Measurements from ENCODE around the gene NOP9.

The NOP9 gene

GRCh38 chr14:24260026-24260779 is 39.4 kb upstream of the NOP9 start:
- H3K9me2 ChIP-seq (replicated peaks; ENCODE audit: control insufficient read depth, low read length), result no peaks in the 10 kb centered on the region
- no peak overlapping the region for H3K27ac ChIP-seq (ENCODE audit: low read depth, low read length)
- no peaks in the 10 kb centered on the region for H3K36me3 ChIP-seq (ENCODE audit: control insufficient read depth, low read length)
- no peaks in the 10 kb centered on the region for H3K27me3 ChIP-seq (ENCODE audit: control insufficient read depth, low read length)
- H3K4me1 ChIP-seq (ENCODE audit: control insufficient read depth, low read length), result no peaks in the 10 kb centered on the region
- no peak overlapping the region for H3K4me3 ChIP-seq (ENCODE audit: low read length)
- no peaks in the 10 kb centered on the region for H3K9me3 ChIP-seq (ENCODE audit: control insufficient read depth, insufficient read depth, low read length)
- H3K4me2 ChIP-seq (ENCODE audit: low read length), result no peak overlapping the region
- H4K20me1 ChIP-seq (ENCODE audit: control insufficient read depth, insufficient read depth, low read depth, low read length), result no peaks in the 10 kb centered on the region
- H3K79me2 ChIP-seq (ENCODE audit: control insufficient read depth, low read length), result no peaks in the 10 kb centered on the region
- TF ChIP-seq CTCF (IDR thresholded peaks at IDR 0.05; ENCODE audit: low read depth, low read length, poor library complexity, severe bottlenecking), result no peak
- no peak for TF ChIP-seq EZH2phosphoT487 (IDR thresholded peaks at IDR 0.05; ENCODE audit: borderline replicate concordance, low read length)
- peaks cover 3% of the 10 kb centered on the region; the same call in 1 of the 2 replicates for H3F3A ChIP-seq (ENCODE audit: control insufficient read depth, insufficient read depth)

- TF ChIP-seq CTCF (IDR thresholded peaks at IDR 0.05; ENCODE audit: low read depth, low read length, poor library complexity, severe bottlenecking), result no peak
- TF ChIP-seq EZH2phosphoT487 (IDR thresholded peaks at IDR 0.05; ENCODE audit: borderline replicate concordance, low read length), result no peak
- H4K20me1 ChIP-seq (ENCODE audit: control insufficient read depth, insufficient read depth, low read depth, low read length), result no peaks in the 10 kb centered on the region
Observed at GRCh38 chr14:24260780-24261157, 38.9 kb upstream of the NOP9 start.

GRCh38 chr14:24261256-24261968 is 38.2 kb upstream of the NOP9 start:
- Histone ChIP-seq H3K4me3 (ENCODE audit: low read length) (no peak overlapping the region), H3K27ac (ENCODE audit: low read depth, low read length) (no peak overlapping the region), H3K36me3 (ENCODE audit: control insufficient read depth, low read length) (no peaks in the 10 kb centered on the region), H3K79me2 (ENCODE audit: control insufficient read depth, low read length) (no peaks in the 10 kb centered on the region), H3K9me3 (ENCODE audit: control insufficient read depth, insufficient read depth, low read length) (no peaks in the 10 kb centered on the region), H3F3A (ENCODE audit: control insufficient read depth, insufficient read depth) (peaks cover 3% of the 10 kb centered on the region; the same call in 1 of the 2 replicates), H3K9me2 (replicated peaks; ENCODE audit: control insufficient read depth, low read length) (no peaks in the 10 kb centered on the region), H3K27me3 (ENCODE audit: control insufficient read depth, low read length) (no peaks in the 10 kb centered on the region), H3K4me1 (ENCODE audit: control insufficient read depth, low read length) (no peaks in the 10 kb centered on the region), H3K4me2 (ENCODE audit: low read length) (no peak overlapping the region), H4K20me1 (ENCODE audit: control insufficient read depth, insufficient read depth, low read depth, low read length) (no peaks in the 10 kb centered on the region)
- no peak for TF ChIP-seq CTCF (IDR thresholded peaks at IDR 0.05; ENCODE audit: low read depth, low read length, poor library complexity, severe bottlenecking)
- no peak for TF ChIP-seq EZH2phosphoT487 (IDR thresholded peaks at IDR 0.05; ENCODE audit: borderline replicate concordance, low read length)

More at GRCh38 chr14:24260780-24261157, 38.9 kb upstream of the NOP9 start:
- H3K27me3 ChIP-seq (ENCODE audit: control insufficient read depth, low read length), result no peaks in the 10 kb centered on the region
- no peaks in the 10 kb centered on the region for H3K9me3 ChIP-seq (ENCODE audit: control insufficient read depth, insufficient read depth, low read length)
- H3F3A ChIP-seq (ENCODE audit: control insufficient read depth, insufficient read depth), result peaks cover 3% of the 10 kb centered on the region; the same call in 1 of the 2 replicates
- H3K4me1 ChIP-seq (ENCODE audit: control insufficient read depth, low read length), result no peaks in the 10 kb centered on the region
- no peaks in the 10 kb centered on the region for H3K36me3 ChIP-seq (ENCODE audit: control insufficient read depth, low read length)
- no peak overlapping the region for H3K27ac ChIP-seq (ENCODE audit: low read depth, low read length)
- no peaks in the 10 kb centered on the region for H3K9me2 ChIP-seq (replicated peaks; ENCODE audit: control insufficient read depth, low read length)
- no peak overlapping the region for H3K4me2 ChIP-seq (ENCODE audit: low read length)
- no peaks in the 10 kb centered on the region for H3K79me2 ChIP-seq (ENCODE audit: control insufficient read depth, low read length)
- no peak overlapping the region for H3K4me3 ChIP-seq (ENCODE audit: low read length)
